OCI-LY1 (cell line): ENCODE data around the gene EDEM2.

Experiments
- H2AFZ ChIP-seq: fragments of 200-600 bp; sonication (generic), shearing (Covaris generic); 2 replicates; pipeline ENCODE4 v1.6.0; 2014; ENCODE audit warnings: antibody characterized with exemption, mild to moderate bottlenecking, low read length
- H3F3A ChIP-seq: fragments of 200-600 bp; sonication (generic), shearing (Covaris generic); 2 replicates; pipeline ENCODE4 v1.6.0; 2014; ENCODE audit warnings: mild to moderate bottlenecking, antibody characterized with exemption, low read length, moderate library complexity; ENCODE audit not compliant: insufficient read depth
- H3K27ac ChIP-seq: fragments of 200-600 bp; sonication (generic); 2 replicates; pipeline ENCODE4 v1.5.1; 2014; ENCODE audit warnings: low read length, mixed run types, mild to moderate bottlenecking, low read depth; ENCODE audit not compliant: poor library complexity, severe bottlenecking
- H3K27me3 ChIP-seq: fragments of 200-600 bp; sonication (generic); 2 replicates; pipeline ENCODE4 v1.6.0; 2014; ENCODE audit warnings: antibody characterized with exemption, mild to moderate bottlenecking, low read length, moderate library complexity; ENCODE audit not compliant: insufficient read depth
- H3K36me3 ChIP-seq: fragments of 200-600 bp; sonication (generic); 2 replicates; pipeline ENCODE4 v1.6.1; 2014; ENCODE audit warnings: mild to moderate bottlenecking, antibody characterized with exemption, low read length, moderate library complexity, mixed read lengths; ENCODE audit not compliant: insufficient read depth
- H3K4me1 ChIP-seq: fragments of 200-600 bp; sonication (generic); 2 replicates; pipeline ENCODE4 v1.5.1; 2014; ENCODE audit warnings: mild to moderate bottlenecking, low read length, moderate library complexity; ENCODE audit not compliant: insufficient read depth, severe bottlenecking
- H3K4me2 ChIP-seq: fragments of 200-600 bp; sonication (generic), shearing (Covaris generic); 2 replicates; pipeline ENCODE4 v1.6.1; 2014; ENCODE audit warnings: low read length
- H3K4me3 ChIP-seq: fragments of 200-600 bp; sonication (generic); 2 replicates; pipeline ENCODE4 v1.5.1; 2014; ENCODE audit warnings: low read length, low read depth, mild to moderate bottlenecking, mixed read lengths; ENCODE audit not compliant: poor library complexity, severe bottlenecking
- H3K79me2 ChIP-seq: fragments of 200-600 bp; shearing (Covaris generic); 2 replicates; pipeline ENCODE4 v1.6.1; 2016; ENCODE audit warnings: mixed run types, low read length, mixed read lengths; ENCODE audit not compliant: insufficient read depth
- H3K9ac ChIP-seq: fragments of 200-600 bp; sonication (generic), shearing (Covaris generic); 2 replicates; pipeline ENCODE4 v1.6.1; 2014; ENCODE audit warnings: mild to moderate bottlenecking, low read length, mixed read lengths
- H3K9me2 ChIP-seq: fragments of 200-600 bp; sonication (generic), shearing (Covaris generic); 2 replicates; pipeline ENCODE4 v1.6.1; 2014; ENCODE audit warnings: low read depth, mild to moderate bottlenecking, low read length, mixed read lengths
- H3K9me3 ChIP-seq: fragments of 200-600 bp; shearing (Covaris generic); 2 replicates; pipeline ENCODE4 v1.6.1; 2014; ENCODE audit warnings: low read length, mixed read lengths
- H4K20me1 ChIP-seq: fragments of 200-600 bp; sonication (generic), shearing (Covaris generic); 2 replicates; pipeline ENCODE4 v1.6.0; 2016; ENCODE audit warnings: mild to moderate bottlenecking, low read length; ENCODE audit not compliant: insufficient read depth
- EZH2 ChIP-seq: fragments of 200-600 bp; sonication (generic), shearing (Covaris generic); IDR thresholded peaks from 2 replicates; pipeline ENCODE4 v1.8.0; 2017; ENCODE audit warnings: borderline replicate concordance, mixed run types, mild to moderate bottlenecking, antibody characterized with exemption, low read length, moderate library complexity, mixed read lengths
- TF ChIP-seq, protein P1 (sequence below): fragments of 200-600 bp; sonication (generic), shearing (Covaris generic); IDR thresholded peaks from 2 replicates; pipeline ENCODE4 v1.5.1; 2017; ENCODE audit warnings: mild to moderate bottlenecking, antibody characterized with exemption, low read length, moderate library complexity, mixed read lengths

EDEM2 gene

GRCh38 chr20:35146299-35146919 is 727 bp downstream of the EDEM2 start:
- Histone ChIP-seq H3K27me3 (no peaks in the 10 kb centered on the region), H2AFZ (no peak overlapping the region)

GRCh38 chr20:35145141-35145564 is 2.0 kb downstream of the EDEM2 start:
- Histone ChIP-seq H3F3A (no peaks in the 10 kb centered on the region), H3K27me3 (no peaks in the 10 kb centered on the region), H3K4me3 (no peak overlapping the region), H3K79me2 (no peaks in the 10 kb centered on the region), H3K9me2 (no peaks in the 10 kb centered on the region), H4K20me1 (no peaks in the 10 kb centered on the region), H3K9me3 (no peaks in the 10 kb centered on the region), H3K36me3 (peaks cover 17% of the 10 kb centered on the region; the same call in 1 of the 2 replicates), H3K4me1 (peaks cover 32% of the 10 kb centered on the region), H3K27ac (peak overlapping the region; percentile 58), H3K4me2 (peak overlapping the region; percentile 0; the same call in 1 of the 2 replicates), H3K9ac (no peak overlapping the region), H2AFZ (no peak overlapping the region)
- TF ChIP-seq, protein P1, sequence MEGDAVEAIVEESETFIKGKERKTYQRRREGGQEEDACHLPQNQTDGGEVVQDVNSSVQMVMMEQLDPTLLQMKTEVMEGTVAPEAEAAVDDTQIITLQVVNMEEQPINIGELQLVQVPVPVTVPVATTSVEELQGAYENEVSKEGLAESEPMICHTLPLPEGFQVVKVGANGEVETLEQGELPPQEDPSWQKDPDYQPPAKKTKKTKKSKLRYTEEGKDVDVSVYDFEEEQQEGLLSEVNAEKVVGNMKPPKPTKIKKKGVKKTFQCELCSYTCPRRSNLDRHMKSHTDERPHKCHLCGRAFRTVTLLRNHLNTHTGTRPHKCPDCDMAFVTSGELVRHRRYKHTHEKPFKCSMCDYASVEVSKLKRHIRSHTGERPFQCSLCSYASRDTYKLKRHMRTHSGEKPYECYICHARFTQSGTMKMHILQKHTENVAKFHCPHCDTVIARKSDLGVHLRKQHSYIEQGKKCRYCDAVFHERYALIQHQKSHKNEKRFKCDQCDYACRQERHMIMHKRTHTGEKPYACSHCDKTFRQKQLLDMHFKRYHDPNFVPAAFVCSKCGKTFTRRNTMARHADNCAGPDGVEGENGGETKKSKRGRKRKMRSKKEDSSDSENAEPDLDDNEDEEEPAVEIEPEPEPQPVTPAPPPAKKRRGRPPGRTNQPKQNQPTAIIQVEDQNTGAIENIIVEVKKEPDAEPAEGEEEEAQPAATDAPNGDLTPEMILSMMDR = peak; percentile 94
- TF ChIP-seq EZH2 = no peak

More at GRCh38 chr20:35146299-35146919, 727 bp downstream of the EDEM2 start:
- Histone ChIP-seq H3K27ac (no peak overlapping the region), H3K79me2 (no peaks in the 10 kb centered on the region), H3K4me3 (peak overlapping the region; percentile 89), H3F3A (no peaks in the 10 kb centered on the region), H3K9me2 (no peaks in the 10 kb centered on the region), H3K36me3 (peaks cover 11% of the 10 kb centered on the region; the same call in 1 of the 2 replicates), H4K20me1 (no peaks in the 10 kb centered on the region), H3K4me1 (peaks cover 32% of the 10 kb centered on the region), H3K9ac (peak overlapping the region; percentile 77), H3K4me2 (peak overlapping the region; percentile 76), H3K9me3 (no peaks in the 10 kb centered on the region)
- TF ChIP-seq EZH2 = no peak
- TF ChIP-seq, protein P1 = no peak

DNA sequence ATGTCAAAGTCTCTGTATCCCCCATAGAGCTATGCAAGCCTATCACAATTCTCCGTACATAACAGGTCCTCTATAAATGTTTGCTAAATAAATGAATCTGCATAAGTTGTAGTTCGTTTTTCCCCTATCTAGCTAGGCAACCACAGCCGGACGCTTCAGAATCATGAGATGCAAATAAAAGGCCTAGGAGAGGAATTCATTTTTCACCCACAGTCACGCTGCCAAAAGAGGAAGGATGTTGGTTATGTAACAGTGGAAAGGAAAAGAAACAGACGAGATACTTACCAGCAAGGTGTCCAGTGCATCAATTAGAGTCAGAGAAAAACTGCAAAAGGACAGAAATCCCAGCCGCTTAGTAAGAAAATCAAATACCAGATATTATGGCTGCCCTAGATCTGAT is 2.4 kb downstream of the EDEM2 start:
- no peak overlapping the region for H2AFZ ChIP-seq
- no peaks in the 10 kb centered on the region for H4K20me1 ChIP-seq
- H3K9ac ChIP-seq = no peak overlapping the region
- no peaks in the 10 kb centered on the region for H3K9me2 ChIP-seq
- H3K4me3 ChIP-seq = no peak overlapping the region
- H3K9me3 ChIP-seq = no peaks in the 10 kb centered on the region
- H3K4me1 ChIP-seq = peaks cover 32% of the 10 kb centered on the region
- H3K27ac ChIP-seq = peak overlapping the region; percentile 58
- peaks cover 21% of the 10 kb centered on the region; the same call in 1 of the 2 replicates for H3K36me3 ChIP-seq
- H3K27me3 ChIP-seq = no peaks in the 10 kb centered on the region
- no peaks in the 10 kb centered on the region for H3K79me2 ChIP-seq
- TF ChIP-seq EZH2 = no peak
- H3K4me2 ChIP-seq = peak overlapping the region; percentile 0; the same call in 1 of the 2 replicates
- no peaks in the 10 kb centered on the region for H3F3A ChIP-seq
